ENCODE results near the gene TAS2R42.

TAS2R42 gene

GRCh38 chr12:11144297-11144696 is 42.4 kb downstream of the TAS2R42 start:
- no peak for DNase-seq (ENCODE audit: low read depth)

GRCh38 chr12:11143352-11143751 is 43.4 kb downstream of the TAS2R42 start:
- no peak for DNase-seq (ENCODE audit: low read depth)

GRCh38 chr12:11136075-11136474 is 50.7 kb downstream of the TAS2R42 start:
- no peak for DNase-seq (ENCODE audit: low read depth)
